ENCODE data around the gene MFAP1.
"Not testable (repeated sequence)": the region's sequence is repeated elsewhere in the genome, so short reads cannot be mapped to it uniquely, and the experiment has no call there.

DNA sequence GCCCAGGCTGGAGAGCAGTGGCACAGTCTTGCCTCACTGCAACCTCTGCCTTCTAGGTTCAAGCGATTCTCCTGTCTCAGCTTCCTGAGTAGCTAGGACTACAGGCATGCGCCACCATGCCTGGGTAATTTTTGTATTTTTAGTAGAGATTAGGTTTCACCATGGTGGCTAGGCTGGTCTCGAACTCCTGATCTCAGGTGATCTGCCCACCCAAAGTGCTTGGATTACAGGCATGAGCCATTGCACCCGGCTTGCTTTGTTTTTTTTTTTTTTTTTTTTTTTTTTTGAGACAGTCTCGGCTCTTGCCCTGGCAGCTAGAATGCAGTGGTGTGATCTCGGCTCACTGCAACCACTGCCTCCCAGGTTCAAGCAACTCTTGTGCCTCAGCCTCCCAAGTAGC lies 8.0 kb upstream of the MFAP1 start:
- not testable (repeated sequence) for TF ChIP-seq CTCF, POLR2A (IDR thresholded peaks at IDR 0.05)

All from thyroid gland (tissue), 4 donors.